Left ventricle myocardium inferior (tissue), 1 donor: ENCODE results near the gene JAML. TPM values are rescaled to one million over a fixed set of nuclear protein-coding genes. Genes with fewer than 3 reads are reported as not detected.
A peak's percentile ranks its signal among the peaks of the same experiment; 100 is the strongest.

Experiments
- DNase-seq: peaks from one replicate; pipeline ENCODE4 v3.0.0-alpha.2; 2020
- H3K27ac ChIP-seq: fragments of 200-600 bp; replicated peaks from 2 replicates; pipeline ENCODE4 v1.8.0; 2021
- H3K27me3 ChIP-seq: fragments of 200-600 bp; 2 replicates; pipeline ENCODE4 v1.8.0; 2021; ENCODE audit warnings: low read depth
- H3K36me3 ChIP-seq: fragments of 200-600 bp; 2 replicates; pipeline ENCODE4 v1.8.0; 2021
- H3K4me1 ChIP-seq: fragments of 200-600 bp; 2 replicates; pipeline ENCODE4 v1.8.0; 2021
- H3K4me3 ChIP-seq: fragments of 200-600 bp; 2 replicates; pipeline ENCODE4 v1.8.0; 2021; ENCODE audit warnings: mild to moderate bottlenecking, moderate library complexity
- H3K9me3 ChIP-seq: fragments of 200-600 bp; replicated peaks from 2 replicates; pipeline ENCODE4 v1.8.0; 2021
- intact Hi-C: fragments of 100-400 bp; cut with micrococcal nuclease; formaldehyde crosslinking; loops from one replicate; pipeline ENCODE4 v1.11.0; 2022
- total RNA-seq: library from RNA; stranded (reverse); fragmentation: NEBNext Ultra II Directional; extraction: Animal tissue kit (Norgen Biotek cat#: 25700); gene quantifications from one replicate; pipeline ENCODE4 v1.2.1, GENCODE V29; 2021
- TF ChIP-seq, protein P1 (sequence below): fragments of 200-600 bp; IDR thresholded peaks from 2 replicates; pipeline ENCODE4 v1.8.0; 2021; ENCODE audit warnings: antibody characterized with exemption, mild to moderate bottlenecking, borderline replicate concordance
- donor health status: DM: no; HTN: yes; CAD: no; lungs with severe emphysema.

Gene JAML
- total RNA-seq, 1 donor from 2014 or later: 2.9 TPM

- Histone ChIP-seq H3K36me3 (peaks cover 7% of the 10 kb centered on the region), H3K9me3 (no peaks in the 10 kb centered on the region), H3K4me3 (no peak overlapping the region), H3K4me1 (peaks cover 4% of the 10 kb centered on the region), H3K27me3 (peaks cover 14% of the 10 kb centered on the region), H3K27ac (no peak overlapping the region)
- TF ChIP-seq, protein P1, sequence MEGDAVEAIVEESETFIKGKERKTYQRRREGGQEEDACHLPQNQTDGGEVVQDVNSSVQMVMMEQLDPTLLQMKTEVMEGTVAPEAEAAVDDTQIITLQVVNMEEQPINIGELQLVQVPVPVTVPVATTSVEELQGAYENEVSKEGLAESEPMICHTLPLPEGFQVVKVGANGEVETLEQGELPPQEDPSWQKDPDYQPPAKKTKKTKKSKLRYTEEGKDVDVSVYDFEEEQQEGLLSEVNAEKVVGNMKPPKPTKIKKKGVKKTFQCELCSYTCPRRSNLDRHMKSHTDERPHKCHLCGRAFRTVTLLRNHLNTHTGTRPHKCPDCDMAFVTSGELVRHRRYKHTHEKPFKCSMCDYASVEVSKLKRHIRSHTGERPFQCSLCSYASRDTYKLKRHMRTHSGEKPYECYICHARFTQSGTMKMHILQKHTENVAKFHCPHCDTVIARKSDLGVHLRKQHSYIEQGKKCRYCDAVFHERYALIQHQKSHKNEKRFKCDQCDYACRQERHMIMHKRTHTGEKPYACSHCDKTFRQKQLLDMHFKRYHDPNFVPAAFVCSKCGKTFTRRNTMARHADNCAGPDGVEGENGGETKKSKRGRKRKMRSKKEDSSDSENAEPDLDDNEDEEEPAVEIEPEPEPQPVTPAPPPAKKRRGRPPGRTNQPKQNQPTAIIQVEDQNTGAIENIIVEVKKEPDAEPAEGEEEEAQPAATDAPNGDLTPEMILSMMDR: no peak
- DNase-seq: no peak
- intact Hi-C loops: no loop called here
Observed at GRCh38 chr11:118258410-118258809, 33.6 kb upstream of the JAML start.

DNA sequence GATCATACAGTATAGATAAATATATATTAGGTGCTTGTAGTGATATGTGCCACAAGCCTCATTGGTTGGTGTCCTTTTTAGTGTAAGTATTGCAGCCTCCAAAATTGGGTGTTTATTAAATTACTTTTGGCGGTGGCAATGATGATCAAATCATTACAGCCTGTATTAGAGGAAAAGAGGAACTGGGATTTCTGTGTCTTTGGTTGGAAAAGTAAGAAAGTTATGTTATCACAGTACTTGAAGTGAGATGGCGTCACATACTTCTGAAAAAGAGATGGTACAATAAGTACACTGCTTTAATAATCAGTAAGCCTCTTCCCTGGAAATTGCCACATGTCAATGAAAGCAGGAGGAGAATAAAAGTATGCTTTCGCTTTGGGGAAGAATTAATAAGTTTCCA lies 27.9 kb upstream of the JAML start:
- no peaks in the 10 kb centered on the region for H3K9me3 ChIP-seq
- H3K27ac ChIP-seq: no peak overlapping the region
- intact Hi-C loops: no loop called here
- H3K4me1 ChIP-seq: peaks cover 18% of the 10 kb centered on the region
- DNase-seq: no peak
- peaks cover 3% of the 10 kb centered on the region for H3K27me3 ChIP-seq
- H3K36me3 ChIP-seq: no peaks in the 10 kb centered on the region
- TF ChIP-seq, protein P1: no peak
- peak overlapping the region; percentile 77 for H3K4me3 ChIP-seq

- Histone ChIP-seq H3K4me3 (peak within 1 kb of the TSS; percentile 77), H3K4me1 (peaks cover 18% of the 10 kb centered on the region), H3K9me3 (no peaks in the 10 kb centered on the region), H3K27ac (peak within 1 kb of the TSS; percentile 78), H3K36me3 (no peaks in the 10 kb centered on the region), H3K27me3 (peaks cover 3% of the 10 kb centered on the region)
- TF ChIP-seq, protein P1: no peak
- intact Hi-C loops: no loop called here
- DNase-seq: peak; percentile 45
Observed at GRCh38 chr11:118251858-118252652, 27.2 kb upstream of the JAML start, which contains the start of gene MPZL3. Gene MPZL3, minus strand, starts transcription at chr11:118252365. Its CDS starts 71 bp downstream, at chr11:118252294.

DNA sequence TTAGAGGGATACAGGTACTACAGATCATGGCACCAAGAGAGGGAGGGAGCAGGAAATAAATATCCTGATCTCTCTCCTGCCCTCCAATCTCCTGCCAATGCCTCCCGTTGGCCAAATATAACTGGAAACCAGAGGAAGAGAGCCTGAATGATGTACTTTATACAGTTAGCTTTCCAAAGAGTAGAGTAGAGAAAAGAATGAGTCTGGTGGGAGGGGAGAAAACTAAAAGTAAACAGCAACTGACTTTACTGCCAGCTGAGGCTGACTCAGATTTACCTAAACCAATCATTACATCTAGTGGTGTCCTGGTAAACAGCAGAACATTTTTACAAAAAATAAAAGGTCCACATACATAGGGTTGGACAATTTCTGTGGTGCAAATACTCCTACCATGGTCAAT lies 22.2 kb upstream of the JAML start:
- no peak overlapping the region for H3K27ac ChIP-seq
- H3K36me3 ChIP-seq: no peaks in the 10 kb centered on the region
- H3K9me3 ChIP-seq: no peaks in the 10 kb centered on the region
- no peaks in the 10 kb centered on the region for H3K27me3 ChIP-seq
- H3K4me1 ChIP-seq: peaks cover 9% of the 10 kb centered on the region
- no peak overlapping the region for H3K4me3 ChIP-seq
- intact Hi-C loops: no loop called here
- TF ChIP-seq, protein P1: no peak
- no peak for DNase-seq

DNA sequence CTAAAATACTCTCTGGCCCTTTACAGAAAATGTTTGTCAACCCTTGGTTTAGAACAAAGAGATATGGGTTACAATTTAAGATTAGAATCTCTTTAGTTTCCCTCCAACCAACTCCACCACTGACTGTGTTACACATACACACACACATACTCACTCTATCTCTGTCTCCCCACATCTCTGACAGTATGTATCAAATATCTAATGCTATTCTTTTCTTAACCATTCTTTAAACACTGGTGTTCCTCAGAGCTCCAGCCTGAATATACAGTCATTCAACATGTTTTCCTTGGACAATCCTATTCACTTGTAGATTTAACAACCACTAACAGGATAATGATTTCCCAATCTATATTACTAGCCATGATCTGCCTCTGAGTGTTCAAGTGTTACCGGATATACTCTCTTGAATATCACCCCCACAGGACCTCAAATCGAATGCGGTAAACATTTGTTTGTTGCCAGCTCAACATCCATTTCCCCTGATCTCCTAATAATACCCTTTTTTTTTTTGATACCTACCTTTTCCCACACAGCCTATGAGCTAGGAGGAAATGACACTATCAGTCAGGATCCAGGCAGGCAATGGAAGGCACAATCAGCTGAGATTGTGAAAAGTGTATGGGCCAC lies 21.2 kb upstream of the JAML start:
- Histone ChIP-seq H3K36me3 (no peaks in the 10 kb centered on the region), H3K27ac (no peak overlapping the region)
- TF ChIP-seq, protein P1: no peak

More for the DNA sequence above, 21.2 kb upstream of the JAML start:
- Histone ChIP-seq H3K4me3 (no peak overlapping the region), H3K4me1 (peaks cover 9% of the 10 kb centered on the region), H3K27me3 (no peaks in the 10 kb centered on the region), H3K9me3 (no peaks in the 10 kb centered on the region)
- no peak for DNase-seq
- intact Hi-C loops: no loop called here
